ENCODE data around the gene CALHM4. TPM values are rescaled to one million over a fixed set of nuclear protein-coding genes. Genes with fewer than 3 reads are reported as not detected.

The CALHM4 gene
- polyA plus RNA-seq, 1 of the 3 experiments (the other 2 are of a cell fraction) = not detected

DNA sequence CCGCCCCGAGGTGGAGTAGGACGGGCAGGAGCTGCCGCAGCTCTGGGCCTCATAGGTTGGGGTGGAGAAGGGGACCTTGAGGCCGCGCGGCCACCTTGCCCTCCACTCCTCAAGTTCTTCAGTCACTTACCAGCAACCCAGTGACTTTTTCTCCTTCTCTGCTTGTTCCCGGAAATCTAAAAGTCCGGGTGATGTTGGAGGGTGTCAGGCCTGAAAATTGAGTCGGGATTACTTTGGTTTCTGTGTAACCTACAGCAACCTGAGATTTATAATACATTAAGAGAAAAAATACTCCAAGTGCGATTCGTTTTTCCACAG lies 18.1 kb downstream of the CALHM4 start:
- Histone ChIP-seq H3K36me3 (replicated peaks in 1 of 2; ENCODE audit: control insufficient read depth in 1 of 2, insufficient read depth in 2 of 2, low read length in 1 of 2) (peaks cover 7 to 21% of the 10 kb centered on the region in 2 experiments), H3K4me1 (ENCODE audit: control insufficient read depth in 1 of 2, insufficient read depth in 2 of 2, low read depth in 1 of 2, low read length in 1 of 2) (peaks cover 4 to 6% of the 10 kb centered on the region in 2 experiments; a peak in 3 of 4 replicates), H2AFZ (ENCODE audit: low read depth) (peak overlapping the region; percentile 81), H3K9ac (peak overlapping the region; percentile 89), H3K27ac (ENCODE audit: low read depth in 2 of 2, low read length in 1 of 2) (peak overlapping the region; percentile 84 to 89), H3K9me2 (no peaks in the 10 kb centered on the region), H3K27me3 (ENCODE audit: insufficient read depth) (no peaks in the 10 kb centered on the region), H3K4me3 (ENCODE audit: low read depth in 2 of 2, low read length in 1 of 2) (peak overlapping the region; percentile 97 to 98), H3K79me2 (ENCODE audit: insufficient read depth) (peaks cover 69% of the 10 kb centered on the region), H3K9me3 (no peaks in the 10 kb centered on the region), H3F3A (replicated peaks; ENCODE audit: insufficient read depth) (peaks cover 11% of the 10 kb centered on the region), H4K20me1 (ENCODE audit: insufficient read depth) (no peaks in the 10 kb centered on the region), H3K4me2 (peak overlapping the region; percentile 80)
- WGBS (ENCODE audit: low lambda C conversion rate) = 0% methylated on average over 8 of the region's 12 CpGs
- no peak for DNase-seq
- ChIA-PET CTCF (interaction anchor here (0.6 to 5.4 kb wide), 14 partner anchors 10 to 357 kb away, joined by 3 to 38 read pairs (median 4); partner anchors contain the start of gene ZUP1), POLR2A (interaction anchor here (1.0 to 2.6 kb wide), 5 partner anchors 11 to 342 kb away, joined by 3 to 12 read pairs (median 5); partner anchors contain the start of genes TSPYL1 and TSPYL4)
- TF ChIP-seq JUND (IDR thresholded peaks at IDR 0.05) = no peak
- TF ChIP-seq, protein P1, sequence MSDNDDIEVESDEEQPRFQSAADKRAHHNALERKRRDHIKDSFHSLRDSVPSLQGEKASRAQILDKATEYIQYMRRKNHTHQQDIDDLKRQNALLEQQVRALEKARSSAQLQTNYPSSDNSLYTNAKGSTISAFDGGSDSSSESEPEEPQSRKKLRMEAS (IDR thresholded peaks at IDR 0.05; ENCODE audit: low read depth) = no peak
- TF ChIP-seq GABPA (IDR thresholded peaks at IDR 0.05; ENCODE audit: low read depth) = no peak
- TF ChIP-seq EZH2phosphoT487 (IDR thresholded peaks at IDR 0.05; ENCODE audit: borderline replicate concordance, low read depth) = no peak
- TF ChIP-seq POLR2AphosphoS5 (IDR thresholded peaks at IDR 0.05; ENCODE audit: low read depth, low read length) = no peak
- TF ChIP-seq TCF12 (IDR thresholded peaks at IDR 0.05) = no peak
- TF ChIP-seq TEAD4 (IDR thresholded peaks at IDR 0.05; ENCODE audit: borderline replicate concordance, insufficient read depth) = no peak
- TF ChIP-seq FOXM1 (IDR thresholded peaks at IDR 0.05; ENCODE audit: low read depth) = no peak
- TF ChIP-seq MXI1 (IDR thresholded peaks at IDR 0.05; ENCODE audit: low read depth, low read length) = no peak
- TF ChIP-seq, protein P2, sequence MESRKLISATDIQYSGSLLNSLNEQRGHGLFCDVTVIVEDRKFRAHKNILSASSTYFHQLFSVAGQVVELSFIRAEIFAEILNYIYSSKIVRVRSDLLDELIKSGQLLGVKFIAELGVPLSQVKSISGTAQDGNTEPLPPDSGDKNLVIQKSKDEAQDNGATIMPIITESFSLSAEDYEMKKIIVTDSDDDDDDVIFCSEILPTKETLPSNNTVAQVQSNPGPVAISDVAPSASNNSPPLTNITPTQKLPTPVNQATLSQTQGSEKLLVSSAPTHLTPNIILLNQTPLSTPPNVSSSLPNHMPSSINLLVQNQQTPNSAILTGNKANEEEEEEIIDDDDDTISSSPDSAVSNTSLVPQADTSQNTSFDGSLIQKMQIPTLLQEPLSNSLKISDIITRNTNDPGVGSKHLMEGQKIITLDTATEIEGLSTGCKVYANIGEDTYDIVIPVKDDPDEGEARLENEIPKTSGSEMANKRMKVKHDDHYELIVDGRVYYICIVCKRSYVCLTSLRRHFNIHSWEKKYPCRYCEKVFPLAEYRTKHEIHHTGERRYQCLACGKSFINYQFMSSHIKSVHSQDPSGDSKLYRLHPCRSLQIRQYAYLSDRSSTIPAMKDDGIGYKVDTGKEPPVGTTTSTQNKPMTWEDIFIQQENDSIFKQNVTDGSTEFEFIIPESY (IDR thresholded peaks at IDR 0.05; ENCODE audit: borderline replicate concordance, low read depth) = no peak
- TF ChIP-seq USF1 (IDR thresholded peaks at IDR 0.05; ENCODE audit: borderline replicate concordance, low read depth) = no peak
- TF ChIP-seq RFX5 (IDR thresholded peaks at IDR 0.05; ENCODE audit: low read length) = no peak
- TF ChIP-seq RXRA (IDR thresholded peaks at IDR 0.05; ENCODE audit: borderline replicate concordance, low read depth) = no peak
- no peak for TF ChIP-seq FOSL2 (IDR thresholded peaks at IDR 0.05; ENCODE audit: borderline replicate concordance, low read depth)
- TF ChIP-seq FOXJ3 (CRISPR knock-in tag; IDR thresholded peaks at IDR 0.05) = no peak
- no peak for TF ChIP-seq SMC3 (IDR thresholded peaks at IDR 0.05; ENCODE audit: low read depth, low read length)
- no peak for TF ChIP-seq SIN3A (IDR thresholded peaks at IDR 0.05; ENCODE audit: borderline replicate concordance, low read depth, low read length)
- no peak for TF ChIP-seq RAD21 (IDR thresholded peaks at IDR 0.05; ENCODE audit: low read length)
- TF ChIP-seq NFIC (IDR thresholded peaks at IDR 0.05; ENCODE audit: borderline replicate concordance) = no peak
